GM21367 (cell line): Measurements from ENCODE around the gene NSRP1.
"Not testable (repeated sequence)": the region's sequence is repeated elsewhere in the genome, so short reads cannot be mapped to it uniquely, and the experiment has no call there.

ENCODE experiments used
- ATAC-seq: cut with Tn5 transposase; IDR thresholded peaks from one replicate; pipeline ENCODE4 v1.9.1; 2021; ENCODE audit not compliant: unreplicated experiment

The NSRP1 gene

DNA sequence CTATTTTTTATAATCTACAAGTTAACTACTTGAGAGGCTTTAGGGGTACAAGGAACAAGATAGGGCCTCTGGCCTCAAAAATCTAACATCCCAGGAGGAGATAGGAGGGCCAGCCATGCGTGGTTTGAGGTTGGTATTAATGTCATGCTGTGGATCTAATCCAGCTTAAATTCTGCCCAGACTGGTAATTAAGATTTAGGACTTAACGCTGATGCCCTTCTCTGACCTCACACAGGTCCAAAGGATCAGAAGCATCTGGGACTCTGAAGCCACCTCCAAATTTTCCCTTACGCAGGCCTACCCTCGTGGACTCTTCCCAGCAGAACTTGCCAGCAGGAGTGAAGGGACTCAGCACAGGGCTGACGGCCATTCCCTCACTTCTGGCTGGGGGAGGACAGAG, 103.8 kb downstream of the NSRP1 start:
- no peak for ATAC-seq

DNA sequence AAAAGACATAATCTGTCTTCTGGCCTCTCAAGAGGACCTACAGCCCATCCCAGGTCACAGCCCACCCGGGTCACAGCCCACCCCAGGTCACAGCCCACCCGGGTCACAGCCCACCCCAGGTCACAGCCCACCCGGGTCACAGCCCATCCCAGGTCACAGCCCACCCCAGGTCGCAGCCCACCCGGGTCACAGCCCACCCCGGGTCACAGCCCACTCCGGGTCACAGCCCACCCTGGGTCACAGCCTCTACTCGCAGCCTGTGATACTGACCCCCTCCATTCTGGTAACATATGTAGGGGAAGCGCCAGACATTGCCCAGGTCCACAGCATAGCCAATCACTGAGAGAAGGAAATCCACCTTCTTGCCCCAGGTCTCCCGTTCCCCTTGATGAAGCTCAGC, 104.7 kb downstream of the NSRP1 start:
- no peak for ATAC-seq

DNA sequence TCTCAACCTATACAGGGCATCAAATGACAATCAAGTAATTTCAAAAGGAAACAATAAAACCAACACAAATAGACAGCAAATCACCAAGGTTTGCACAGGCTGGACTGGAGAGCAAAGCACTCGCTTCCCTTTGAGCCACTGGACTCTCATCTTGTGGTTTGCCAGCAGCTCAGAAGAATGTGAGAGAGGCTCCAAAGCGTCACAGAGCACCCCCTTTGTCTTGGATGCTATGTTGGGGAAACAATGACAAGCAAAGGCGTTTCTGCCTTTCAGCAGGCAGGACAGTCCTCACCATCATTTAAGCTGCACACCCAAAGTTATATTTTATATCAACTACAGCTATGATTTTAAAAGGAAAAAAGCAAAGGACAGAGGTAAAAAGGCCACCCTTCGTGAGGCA, 105.6 kb downstream of the NSRP1 start:
- ATAC-seq: no peak

DNA sequence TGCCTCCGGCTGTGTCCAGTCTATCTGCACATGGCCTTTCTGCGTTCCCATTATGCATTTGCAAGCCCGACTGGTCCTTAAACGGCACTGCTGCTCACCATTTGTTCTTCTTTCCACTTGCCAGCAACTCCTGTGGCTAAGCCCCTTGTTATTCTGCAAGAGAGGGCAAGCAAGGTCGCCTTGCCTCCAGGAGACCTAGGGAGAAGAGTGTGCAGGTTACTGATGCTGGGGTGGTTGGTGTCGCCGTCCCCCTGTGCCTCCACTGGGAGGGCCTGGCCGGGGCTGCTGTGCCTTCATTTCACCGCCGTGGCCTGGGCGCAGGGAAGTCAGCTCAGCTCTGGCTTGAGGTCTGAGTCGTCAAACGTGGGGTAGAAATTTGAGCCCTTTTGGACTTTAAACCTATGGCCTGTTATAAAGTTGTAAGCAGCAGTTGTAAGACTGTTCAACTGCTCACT, 106.1 kb downstream of the NSRP1 start:
- no peak for ATAC-seq

DNA sequence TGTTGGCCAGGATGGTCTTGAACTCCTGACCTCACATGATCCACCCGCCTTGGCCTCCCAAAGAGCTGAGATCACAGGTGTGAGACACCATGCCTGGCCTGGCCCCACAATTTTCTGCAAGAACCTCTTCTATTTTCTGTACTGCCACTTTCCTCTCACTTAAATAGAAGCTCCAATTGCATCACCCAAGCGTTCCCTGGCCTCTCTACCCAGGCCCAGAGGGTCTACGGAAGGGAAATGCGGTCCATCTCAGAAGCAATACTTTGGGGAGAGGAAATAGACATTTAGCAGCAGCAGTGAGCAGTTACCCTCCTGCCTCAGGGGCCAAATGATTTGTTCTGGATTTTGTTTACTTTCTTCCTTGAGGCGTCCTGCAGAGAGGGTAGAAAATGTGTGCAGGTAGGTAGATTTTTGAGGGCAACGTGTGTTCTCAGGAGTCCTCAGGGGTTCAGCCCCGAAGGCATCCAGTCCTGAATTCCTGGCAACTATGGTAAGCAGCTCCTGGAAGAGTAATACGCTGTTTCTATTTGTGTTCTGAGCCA, 107.9 kb downstream of the NSRP1 start:
- no peak for ATAC-seq

DNA sequence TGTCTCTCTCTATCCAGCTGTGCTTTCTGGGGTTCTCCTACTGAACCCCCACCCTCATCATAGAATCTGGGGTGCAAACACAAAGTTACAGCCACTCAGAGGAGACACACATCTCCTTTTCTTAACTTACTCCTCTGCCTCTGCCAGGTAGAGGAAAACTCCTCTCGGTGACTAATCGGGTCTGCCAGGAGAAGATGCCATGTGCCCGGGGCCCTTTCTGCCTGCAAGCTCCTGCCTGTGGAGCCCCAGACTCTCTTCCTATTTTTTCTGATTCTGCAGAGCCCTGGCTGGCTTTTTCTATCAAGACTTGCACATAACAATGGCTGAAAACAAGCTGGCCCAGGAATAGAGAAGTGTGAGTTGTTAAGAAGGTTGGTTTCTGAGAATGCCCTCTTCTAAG, 108.5 kb downstream of the NSRP1 start:
- no peak for ATAC-seq

DNA sequence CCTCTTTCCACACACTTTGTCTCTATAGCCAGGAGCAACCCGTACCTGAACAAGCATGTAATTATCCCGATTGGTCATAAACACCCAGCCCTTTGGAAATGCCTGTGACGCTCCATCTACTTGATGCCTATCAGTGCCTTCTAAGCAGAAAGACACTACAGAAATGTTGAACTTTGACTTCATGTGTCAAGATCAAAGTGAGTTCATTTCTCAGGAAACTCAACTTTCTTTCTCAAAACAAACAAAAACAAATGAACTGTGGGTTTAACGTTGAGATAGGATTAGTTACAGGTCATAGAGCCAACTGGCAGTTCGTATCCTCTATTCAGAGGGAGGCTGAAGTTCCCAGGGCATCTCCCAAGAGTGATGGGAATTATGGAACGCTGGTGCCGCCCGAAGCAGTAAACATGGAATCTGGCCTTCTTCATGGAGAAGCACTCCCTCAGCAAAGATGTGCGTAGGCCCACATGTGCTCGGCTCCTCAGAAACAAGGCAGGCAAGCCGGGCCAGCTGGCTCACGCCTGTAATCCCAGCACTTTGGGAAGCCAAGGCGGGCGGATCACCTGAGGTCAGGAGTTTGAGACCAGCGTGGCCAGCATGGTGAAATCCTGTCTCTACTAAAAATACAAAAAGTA, 109.4 kb downstream of the NSRP1 start:
- no peak for ATAC-seq

DNA sequence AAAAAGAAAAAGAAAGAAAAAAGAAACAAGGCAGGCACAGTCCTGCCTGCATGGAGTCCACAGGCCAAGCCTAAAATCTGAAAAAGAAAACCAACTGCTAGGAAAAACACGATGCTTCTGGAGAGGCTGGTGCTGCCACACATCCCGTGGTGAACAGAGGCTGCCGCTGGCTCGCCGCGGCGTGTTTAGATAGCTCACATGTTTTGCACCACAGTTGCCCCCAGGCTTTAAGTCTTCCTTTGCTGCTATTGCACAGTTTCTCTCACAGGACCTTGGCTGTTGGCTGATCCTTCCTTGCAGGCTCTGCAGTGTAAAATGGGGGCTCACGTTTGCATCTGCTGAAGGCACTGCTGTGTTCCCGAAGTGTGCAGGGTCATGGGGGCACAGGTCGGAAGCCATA, 110.3 kb downstream of the NSRP1 start:
- no peak for ATAC-seq

DNA sequence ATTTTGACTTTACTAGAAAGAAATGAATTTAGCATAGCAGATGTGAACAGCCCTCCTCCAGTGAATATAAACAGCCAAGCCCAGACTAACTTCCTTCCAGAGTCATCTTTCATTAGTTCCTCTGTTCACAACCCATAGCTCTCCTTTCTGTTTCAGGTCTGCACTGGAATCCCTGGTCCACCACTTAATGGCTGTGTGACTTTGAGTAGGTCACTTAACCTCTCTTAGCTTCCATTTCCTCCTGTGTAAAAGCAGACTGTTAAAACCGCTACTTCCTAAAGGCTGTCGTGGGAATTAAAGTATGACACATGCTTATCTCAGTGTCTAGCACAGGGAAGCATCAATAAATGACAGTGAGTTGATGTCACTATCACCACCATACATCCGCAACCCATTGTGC, 111.4 kb downstream of the NSRP1 start:
- no peak for ATAC-seq

DNA sequence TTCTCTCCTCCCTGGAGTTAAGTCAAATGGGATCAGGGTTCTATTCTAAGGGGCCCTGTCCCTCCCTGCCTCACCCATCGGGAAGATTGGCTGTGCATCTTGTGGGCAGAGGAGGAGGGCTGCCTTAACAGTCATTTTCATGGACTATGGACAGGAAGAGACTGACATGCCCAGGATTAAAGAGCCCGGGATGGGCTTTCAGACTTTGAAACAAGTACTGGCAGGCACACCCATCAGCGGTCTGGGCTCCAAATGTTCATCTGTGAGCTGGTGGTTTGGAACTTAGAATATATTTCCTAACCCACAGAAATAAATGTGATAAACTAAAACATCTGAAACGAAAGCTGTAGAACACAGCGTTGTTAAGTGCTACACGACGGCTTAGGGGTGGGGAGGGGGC, 112.4 kb downstream of the NSRP1 start:
- ATAC-seq: no peak

DNA sequence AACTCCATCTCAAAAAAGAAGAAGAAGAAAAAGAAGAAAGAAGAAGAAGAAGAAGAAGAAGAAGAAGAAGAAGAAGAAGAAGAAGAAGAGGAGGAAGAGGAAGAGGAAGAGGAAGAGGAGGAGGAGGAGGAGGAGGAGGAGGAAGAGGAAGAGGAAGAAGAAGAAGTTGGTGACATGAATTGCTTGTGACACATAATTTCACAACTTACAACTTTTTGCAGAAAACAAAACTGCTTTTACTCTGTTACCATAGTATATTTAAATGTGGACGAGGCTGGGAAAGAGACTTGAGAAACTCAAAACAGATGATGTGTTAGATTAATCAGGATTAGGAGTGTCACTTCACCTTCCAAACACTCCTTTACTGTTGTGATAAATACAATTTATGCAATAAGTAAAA, 113.4 kb downstream of the NSRP1 start:
- ATAC-seq: not testable (repeated sequence)

DNA sequence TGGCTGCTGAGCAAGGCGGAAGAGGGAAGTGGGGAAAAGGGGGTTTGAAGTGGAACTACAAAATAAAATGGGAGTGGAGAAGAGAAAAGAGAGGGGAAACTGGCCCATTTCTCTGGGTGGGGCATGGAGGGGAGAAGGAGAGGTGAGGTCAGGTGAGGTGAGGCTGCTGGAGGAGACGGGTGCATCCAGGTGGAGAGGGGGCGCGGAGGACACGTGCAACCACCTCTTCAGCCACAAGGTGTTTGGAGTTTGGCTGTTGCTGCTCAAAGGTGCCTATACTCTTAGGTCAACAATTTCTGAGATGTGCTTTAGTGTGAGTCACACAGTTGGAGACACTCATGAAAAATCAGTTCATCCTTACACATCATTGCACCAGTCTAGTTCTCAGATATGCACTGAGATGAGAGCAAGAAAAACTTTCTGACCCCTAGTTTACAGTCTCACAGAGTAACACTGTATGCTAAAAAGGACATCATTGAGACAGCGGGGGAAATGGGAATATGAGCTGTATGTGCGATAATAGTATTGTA, 114.0 kb downstream of the NSRP1 start:
- no peak for ATAC-seq

DNA sequence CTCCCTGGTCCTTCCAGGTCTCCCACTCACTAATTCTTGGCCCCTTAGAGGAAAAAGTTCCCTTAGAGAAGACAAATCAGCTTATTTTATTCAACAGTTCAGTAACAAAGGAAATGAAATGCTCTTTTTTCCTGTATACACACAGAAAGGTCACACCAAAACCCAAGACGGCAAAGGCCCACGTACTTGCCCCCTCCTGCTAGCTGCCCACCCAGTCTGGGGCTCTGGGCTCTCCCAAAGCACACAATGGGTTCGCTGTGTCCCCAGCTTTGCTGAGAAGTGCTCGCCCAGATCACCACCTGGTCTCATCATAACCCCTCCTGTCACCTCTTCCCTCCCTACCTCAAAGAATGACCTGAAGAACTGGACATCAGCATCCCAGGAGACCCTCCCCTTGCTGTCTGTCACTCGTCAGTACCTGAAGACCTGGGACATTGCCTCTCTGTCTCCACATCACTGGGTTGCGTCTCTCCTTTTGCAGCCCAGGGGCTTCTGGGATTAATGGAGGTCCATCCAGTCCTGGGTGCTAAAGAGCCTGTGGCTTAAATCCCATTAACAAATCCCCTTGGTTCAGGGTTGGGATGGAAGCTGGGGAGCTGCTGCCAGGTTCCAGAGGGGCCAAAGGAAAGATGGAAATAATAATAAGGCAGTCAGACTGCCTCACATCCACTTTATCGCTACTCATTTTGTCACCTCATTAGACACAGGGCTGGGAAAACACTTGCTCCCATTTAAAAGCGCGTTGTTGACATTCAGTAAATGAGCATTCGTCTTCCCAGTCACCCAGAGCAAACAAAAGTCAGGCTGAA, 115.6 kb downstream of the NSRP1 start:
- no peak for ATAC-seq

DNA sequence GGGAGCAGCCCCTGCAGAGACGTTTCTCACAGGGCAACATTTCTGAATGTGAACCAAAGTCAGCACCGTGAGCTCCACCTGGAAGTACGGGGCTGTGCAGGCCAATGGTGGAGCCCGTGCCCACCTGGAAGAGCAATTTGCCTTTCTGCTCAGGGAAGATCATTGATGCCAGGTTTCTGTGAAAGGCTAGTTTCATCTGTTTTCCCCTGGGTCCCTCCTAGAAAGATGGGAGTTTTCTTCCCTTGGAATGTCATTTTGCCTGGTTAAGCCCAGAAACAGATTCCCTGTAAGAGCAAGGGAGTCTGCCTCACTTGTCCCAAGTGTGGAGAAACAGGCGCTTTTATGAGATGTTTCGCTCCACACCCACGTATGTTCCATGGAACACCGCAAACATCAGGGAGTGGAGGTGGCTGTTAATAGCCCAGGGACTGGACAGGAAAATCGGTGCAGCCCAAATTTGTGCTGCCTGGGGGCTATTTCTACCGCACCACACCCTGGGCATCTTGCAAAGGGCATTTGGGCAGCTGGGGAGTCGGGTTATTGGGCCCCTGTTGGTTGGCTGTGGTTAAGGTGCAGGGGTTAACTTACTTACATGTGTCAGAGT, 116.3 kb downstream of the NSRP1 start:
- ATAC-seq: no peak

DNA sequence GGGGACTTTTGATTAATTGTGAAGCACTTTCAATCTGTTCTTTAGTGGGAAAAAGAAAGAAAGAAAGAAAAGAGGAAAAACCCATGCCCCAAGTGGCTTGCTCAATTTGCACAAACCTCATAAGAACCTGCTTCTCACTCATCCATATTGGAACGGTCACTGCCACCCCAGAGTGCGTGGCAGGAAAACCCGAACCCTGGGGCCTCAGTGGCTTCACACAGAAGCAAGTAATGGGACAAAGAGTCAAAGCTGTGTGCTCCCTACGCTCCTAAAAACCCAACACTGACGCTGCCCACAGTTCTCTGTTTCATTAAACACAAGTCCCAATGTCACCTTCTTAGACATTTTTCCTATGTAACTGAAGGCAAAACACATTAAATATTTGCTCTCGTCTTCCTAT, 117.7 kb downstream of the NSRP1 start:
- no peak for ATAC-seq

DNA sequence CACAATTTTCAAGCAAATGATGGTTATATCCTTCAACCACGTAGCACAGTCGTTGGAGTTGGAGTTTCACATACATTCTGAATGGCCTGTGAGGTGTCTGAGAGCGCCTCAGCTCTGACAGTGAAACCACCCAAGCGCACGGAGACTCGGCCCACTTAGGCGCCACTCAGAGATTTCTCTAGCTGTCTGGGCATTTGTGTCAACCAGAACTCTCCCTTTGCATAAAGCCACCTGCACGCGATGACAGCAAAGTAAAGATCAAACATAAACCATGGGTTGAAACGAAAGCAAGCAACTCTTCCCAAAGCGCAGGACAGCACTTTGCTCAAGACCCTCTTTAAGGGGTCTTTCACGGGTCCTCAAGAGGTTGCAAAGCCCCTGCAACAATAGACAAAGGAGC, 118.3 kb downstream of the NSRP1 start:
- no peak for ATAC-seq

DNA sequence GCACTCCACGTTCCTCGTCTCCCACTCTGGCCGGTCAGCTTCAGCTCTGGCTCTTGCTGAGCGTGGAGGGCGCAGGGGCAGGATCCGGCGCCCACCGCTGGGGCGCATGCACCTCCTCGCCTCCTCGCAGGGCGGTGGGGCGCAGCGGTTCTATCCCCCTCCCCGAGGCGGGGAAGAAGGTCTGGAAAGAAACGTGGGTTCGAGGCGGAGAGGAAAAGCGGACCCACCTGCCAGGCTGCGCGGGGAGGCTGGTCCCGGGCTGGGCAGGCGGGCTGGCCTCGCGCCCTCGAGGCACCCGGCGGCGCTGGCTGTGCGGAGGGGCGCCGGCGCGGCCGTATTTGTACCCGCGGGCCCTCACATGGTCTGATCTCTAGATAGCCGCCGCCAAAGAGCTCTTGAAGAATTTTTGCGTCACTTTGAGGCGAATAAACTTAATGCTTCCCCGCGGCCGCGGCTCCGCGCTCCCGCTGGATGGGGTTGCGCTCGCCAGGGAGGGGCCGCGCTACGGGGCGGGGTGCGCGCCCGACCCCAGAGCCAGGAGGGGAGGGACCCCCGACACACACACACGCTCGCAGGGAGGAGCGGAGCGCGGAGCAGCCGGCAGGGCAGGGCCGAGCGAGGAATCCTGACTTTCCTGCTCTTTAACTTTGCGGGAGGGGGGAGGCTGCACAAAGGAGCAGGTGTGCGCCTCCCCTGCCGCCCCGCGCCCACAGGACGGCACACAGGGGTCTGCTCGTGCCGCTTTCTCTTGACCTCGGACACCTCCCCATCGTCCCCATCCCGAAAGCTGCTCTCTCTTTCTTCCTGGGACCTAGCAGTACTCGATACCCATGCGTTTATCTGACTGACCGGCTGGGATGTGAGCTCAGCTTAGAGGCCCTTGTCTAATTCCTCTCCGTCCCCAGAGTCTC, 119.0 kb downstream of the NSRP1 start, which contains the start of gene SLC6A4:
SLC6A4 (minus strand) TSS at position 312 of the 911 bp plus-strand sequence. CDS start 13,739 bp downstream, outside the sequence.
- no peak for ATAC-seq
